ENCODE results near the gene HSPA1L. TPM values are rescaled to one million over a fixed set of nuclear protein-coding genes. Genes with fewer than 3 reads are reported as not detected.

Gene HSPA1L
- total RNA-seq, 1 donor from 2014 or later: 0.49 TPM

- Histone ChIP-seq H3K4me1 (peaks cover 19% of the 10 kb centered on the region), H3K27ac (no peak overlapping the region), H3K4me3 (no peak overlapping the region), H3K79me2 (ENCODE audit: low read depth) (no peaks in the 10 kb centered on the region), H3K27me3 (no peaks in the 10 kb centered on the region), H3K9me3 (ENCODE audit: low read depth) (no peaks in the 10 kb centered on the region), H2AFZ (replicated peaks) (no peak overlapping the region), H3K9ac (no peak overlapping the region), H3K36me3 (no peaks in the 10 kb centered on the region), H4K20me1 (ENCODE audit: low read depth) (no peaks in the 10 kb centered on the region), H3F3A (ENCODE audit: low read depth) (peaks cover 18% of the 10 kb centered on the region), H3K4me2 (no peak overlapping the region)
- H3K9me3 Mint-ChIP-seq: no peaks in the 10 kb centered on the region
- TF ChIP-seq EZH2phosphoT487 (IDR thresholded peaks at IDR 0.05): no peak
- no peak for TF ChIP-seq CTCF (IDR thresholded peaks at IDR 0.05)
- no peak for TF ChIP-seq EZH2 (IDR thresholded peaks at IDR 0.05)
- H3K4me1 Mint-ChIP-seq: peaks cover 27% of the 10 kb centered on the region
- H3K27me3 Mint-ChIP-seq (ENCODE audit: insufficient read depth, low read depth): peaks cover 7% of the 10 kb centered on the region
- DNase-seq (ENCODE audit: low spot score): no peak
- H3K36me3 Mint-ChIP-seq: peaks cover 40% of the 10 kb centered on the region
- H3K27ac Mint-ChIP-seq: peak overlapping the region; percentile 13
- no peak overlapping the region for H3K4me3 Mint-ChIP-seq
Observed at GRCh38 chr6:31761343-31761742, 53.7 kb downstream of the HSPA1L start.

- Mint-ChIP-seq H3K36me3 (peaks cover 40% of the 10 kb centered on the region), H3K27me3 (ENCODE audit: insufficient read depth, low read depth) (peaks cover 7% of the 10 kb centered on the region), H3K4me3 (no peak overlapping the region), H3K9me3 (no peaks in the 10 kb centered on the region), H3K27ac (peak overlapping the region; percentile 57), H3K4me1 (peaks cover 27% of the 10 kb centered on the region)
- H3K9me3 ChIP-seq (ENCODE audit: low read depth): no peaks in the 10 kb centered on the region
- no peak overlapping the region for H3K9ac ChIP-seq
- peaks cover 17% of the 10 kb centered on the region for H3K4me1 ChIP-seq
- H3K79me2 ChIP-seq (ENCODE audit: low read depth): no peaks in the 10 kb centered on the region
- H2AFZ ChIP-seq (replicated peaks): no peak overlapping the region
- H3K4me3 ChIP-seq: no peak overlapping the region
- DNase-seq (ENCODE audit: low spot score): no peak
- H3K4me2 ChIP-seq: no peak overlapping the region
- H3F3A ChIP-seq (ENCODE audit: low read depth): peaks cover 18% of the 10 kb centered on the region
- H3K36me3 ChIP-seq: no peaks in the 10 kb centered on the region
- no peak for TF ChIP-seq CTCF (IDR thresholded peaks at IDR 0.05)
- TF ChIP-seq EZH2phosphoT487 (IDR thresholded peaks at IDR 0.05): no peak
- TF ChIP-seq EZH2 (IDR thresholded peaks at IDR 0.05): no peak
- no peaks in the 10 kb centered on the region for H3K27me3 ChIP-seq
- H3K27ac ChIP-seq: no peak overlapping the region
- H4K20me1 ChIP-seq (ENCODE audit: low read depth): no peaks in the 10 kb centered on the region
Observed at GRCh38 chr6:31760790-31761189, 54.3 kb downstream of the HSPA1L start.

Small RNAs within 50 kb of the gene (small RNA-seq; reads per million reads assigned to genes)
- gene MSH5-SAPCD1 (not detected), gene RF00019 (not detected), gene SAPCD1 (not detected), gene SNORD48 (186 reads per million, percentile 99 among the genes with 10 or more reads in this experiment), gene SNORD52 (not detected)

Other genes starting within 250 kb of the HSPA1L start
- gene LTA, start 243.0 kb downstream of the HSPA1L start, total RNA-seq (ENCODE audit: low replicate concordance): not detected in 2 replicates
- gene TNF, start 239.7 kb downstream of the HSPA1L start, total RNA-seq (ENCODE audit: low replicate concordance): 0.19 TPM in 1 of 2 replicates, not detected in the other
- gene LTB, start 232.9 kb downstream of the HSPA1L start, total RNA-seq (ENCODE audit: low replicate concordance): 0.15 TPM in 1 of 2 replicates, not detected in the other
- not detected in 2 replicates for gene LST1, start 229.0 kb downstream of the HSPA1L start, total RNA-seq (ENCODE audit: low replicate concordance)
- gene NCR3, start 222.3 kb downstream of the HSPA1L start, total RNA-seq (ENCODE audit: low replicate concordance): not detected in 2 replicates
- not detected in 2 replicates for gene AIF1, start 200.0 kb downstream of the HSPA1L start, total RNA-seq (ENCODE audit: low replicate concordance)
- gene PRRC2A, start 194.6 kb downstream of the HSPA1L start, total RNA-seq (ENCODE audit: low replicate concordance): 55.5 and 138 TPM in 2 replicates
- gene BAG6, start 162.6 kb downstream of the HSPA1L start, total RNA-seq (ENCODE audit: low replicate concordance): 171 and 310 TPM in 2 replicates
- gene APOM, start 159.4 kb downstream of the HSPA1L start, total RNA-seq (ENCODE audit: low replicate concordance): 2.6 and 4.2 TPM in 2 replicates
- gene C6orf47, start 154.5 kb downstream of the HSPA1L start, total RNA-seq (ENCODE audit: low replicate concordance): 14.6 and 17.1 TPM in 2 replicates
- gene GPANK1, start 150.3 kb downstream of the HSPA1L start, total RNA-seq (ENCODE audit: low replicate concordance): 20.2 and 21.0 TPM in 2 replicates
- 126 and 190 TPM in 2 replicates for gene CSNK2B, start 149.2 kb downstream of the HSPA1L start, total RNA-seq (ENCODE audit: low replicate concordance)
- 2.8 and 8.6 TPM in 2 replicates for gene LY6G5B, start 145.3 kb downstream of the HSPA1L start, total RNA-seq (ENCODE audit: low replicate concordance)
- 0.09 TPM in 1 of 2 replicates, not detected in the other for gene LY6G5C, start 134.2 kb downstream of the HSPA1L start, total RNA-seq (ENCODE audit: low replicate concordance)
- 21.3 and 45.0 TPM in 2 replicates for gene ABHD16A, start 112.0 kb downstream of the HSPA1L start, total RNA-seq (ENCODE audit: low replicate concordance)
- not detected in 2 replicates for gene LY6G6F, start 108.4 kb downstream of the HSPA1L start, total RNA-seq (ENCODE audit: low replicate concordance)
- gene LY6G6D, start 99.9 kb downstream of the HSPA1L start, total RNA-seq (ENCODE audit: low replicate concordance): 0.90 TPM in 1 of 2 replicates, not detected in the other
- gene LY6G6C, start 93.5 kb downstream of the HSPA1L start, total RNA-seq (ENCODE audit: low replicate concordance): not detected in 2 replicates
- not detected in 2 replicates for gene MPIG6B, start 91.9 kb downstream of the HSPA1L start, total RNA-seq (ENCODE audit: low replicate concordance)
- 94.3 and 202 TPM in 2 replicates for gene DDAH2, start 86.0 kb downstream of the HSPA1L start, total RNA-seq (ENCODE audit: low replicate concordance)
- gene CLIC1, start 78.8 kb downstream of the HSPA1L start, total RNA-seq (ENCODE audit: low replicate concordance): 234 and 307 TPM in 2 replicates
- 45.5 and 50.9 TPM in 2 replicates for gene MSH5, start 75.3 kb downstream of the HSPA1L start, total RNA-seq (ENCODE audit: low replicate concordance)
- gene SAPCD1, start 52.6 kb downstream of the HSPA1L start, total RNA-seq (ENCODE audit: low replicate concordance): 10.1 and 11.9 TPM in 2 replicates
- 0.15 and 0.34 TPM in 2 replicates for gene VWA7, start 38.0 kb downstream of the HSPA1L start, total RNA-seq (ENCODE audit: low replicate concordance)
- 34.1 and 66.8 TPM in 2 replicates for gene VARS1, start 19.5 kb downstream of the HSPA1L start, total RNA-seq (ENCODE audit: low replicate concordance)
- gene LSM2, start 8.3 kb downstream of the HSPA1L start, total RNA-seq (ENCODE audit: low replicate concordance): 105 and 125 TPM in 2 replicates
- gene HSPA1A, start 260 bp upstream of the HSPA1L start, total RNA-seq (ENCODE audit: low replicate concordance): 36.0 and 84.3 TPM in 2 replicates
- 35.3 and 65.1 TPM in 2 replicates for gene HSPA1B, start 12.5 kb upstream of the HSPA1L start, total RNA-seq (ENCODE audit: low replicate concordance)
- 17.4 and 30.3 TPM in 2 replicates for gene NEU1, start 47.5 kb upstream of the HSPA1L start, total RNA-seq (ENCODE audit: low replicate concordance)
- 0.32 and 0.93 TPM in 2 replicates for gene SLC44A4, start 63.7 kb upstream of the HSPA1L start, total RNA-seq (ENCODE audit: low replicate concordance)
- 93.3 and 189 TPM in 2 replicates for gene EHMT2, start 82.4 kb upstream of the HSPA1L start, total RNA-seq (ENCODE audit: low replicate concordance)
- 8.4 and 25.6 TPM in 2 replicates for gene ZBTB12, start 86.8 kb upstream of the HSPA1L start, total RNA-seq (ENCODE audit: low replicate concordance)
- 1.1 and 1.4 TPM in 2 replicates for gene C2, start 112.4 kb upstream of the HSPA1L start, total RNA-seq (ENCODE audit: low replicate concordance)
- gene CFB, start 130.8 kb upstream of the HSPA1L start, total RNA-seq (ENCODE audit: low replicate concordance): 0.50 TPM in 1 of 2 replicates, not detected in the other
- 129 and 135 TPM in 2 replicates for gene NELFE, start 143.7 kb upstream of the HSPA1L start, total RNA-seq (ENCODE audit: low replicate concordance)
- gene SKIC2, start 143.9 kb upstream of the HSPA1L start, total RNA-seq (ENCODE audit: low replicate concordance): 21.0 and 50.5 TPM in 2 replicates
- 10.2 and 23.0 TPM in 2 replicates for gene DXO, start 156.9 kb upstream of the HSPA1L start, total RNA-seq (ENCODE audit: low replicate concordance)
- 1.7 and 4.3 TPM in 2 replicates for gene C4A, start 166.8 kb upstream of the HSPA1L start, total RNA-seq (ENCODE audit: low replicate concordance)
- 0.30 and 1.5 TPM in 2 replicates for gene C4B, start 199.5 kb upstream of the HSPA1L start, total RNA-seq (ENCODE audit: low replicate concordance)
- gene CYP21A2, start 223.1 kb upstream of the HSPA1L start, total RNA-seq (ENCODE audit: low replicate concordance): 0.09 TPM in 1 of 2 replicates, not detected in the other